DMS114 treated with DMSO at 0.1 percent for 48 hours (cell line): ENCODE data around the gene NDUFA6.
A peak's percentile ranks its signal among the peaks of the same experiment; 100 is the strongest.
"Not testable (repeated sequence)": the region's sequence is repeated elsewhere in the genome, so short reads cannot be mapped to it uniquely, and the experiment has no call there.

Experiments used
- DNase-seq: peaks from one replicate; lab custom pipeline; 2025; ENCODE audit not compliant: unreplicated experiment; lab: John Stamatoyannopoulos, UW

Gene NDUFA6

DNA sequence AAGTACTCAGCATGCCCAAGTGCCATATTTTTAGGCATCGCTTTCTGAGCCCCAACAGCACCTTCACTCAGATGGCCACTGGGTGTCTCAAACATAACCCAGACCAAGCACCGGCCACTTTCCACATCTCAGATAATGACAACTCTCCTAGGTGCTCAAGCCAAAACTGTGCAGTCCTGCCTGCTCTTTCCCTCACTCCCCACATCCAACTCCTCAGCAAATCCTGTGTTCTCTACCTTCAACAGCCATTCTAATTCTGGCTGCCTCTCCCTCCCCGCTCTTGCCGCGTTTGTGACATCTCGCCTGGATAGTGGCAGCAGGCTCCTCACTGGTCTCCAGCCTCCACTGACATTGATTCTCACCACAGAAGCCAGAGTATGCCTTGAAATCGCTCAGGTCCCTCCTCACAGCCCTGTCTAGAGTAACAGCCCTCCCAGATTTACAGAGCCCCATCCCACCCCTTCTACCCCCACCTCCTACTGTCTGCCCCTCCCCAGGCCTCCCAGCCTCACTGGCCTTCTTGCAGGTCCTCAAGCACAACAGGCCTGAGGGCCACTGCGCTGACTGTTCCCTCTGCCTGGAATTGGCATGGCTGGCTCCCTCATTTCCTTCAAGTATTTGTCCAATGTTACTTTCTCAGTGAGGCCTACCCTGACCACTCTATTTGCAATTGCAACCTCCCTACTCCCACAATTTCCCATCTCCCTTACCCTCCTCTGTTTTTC is 17.8 kb downstream of the NDUFA6 start:
- DNase-seq: no peak

DNA sequence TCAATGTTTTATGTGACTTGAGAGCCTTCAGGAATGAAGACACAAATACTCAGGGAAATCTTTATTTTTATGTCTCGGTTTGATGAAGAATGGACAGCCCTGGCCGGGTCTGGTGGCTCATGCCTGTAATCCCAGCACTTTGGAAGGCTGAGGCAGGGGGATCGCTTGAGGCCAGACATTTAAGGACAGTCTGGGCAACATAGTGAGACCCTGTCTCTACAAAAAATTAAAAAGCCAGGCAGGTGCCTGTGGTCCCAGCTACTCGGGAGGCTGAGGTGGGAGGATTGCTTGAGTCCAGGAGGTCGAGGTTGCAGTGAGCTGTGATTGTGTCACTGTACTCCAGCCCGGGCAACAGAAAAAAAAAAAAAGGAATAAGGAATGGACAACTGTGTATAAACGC is 19.1 kb downstream of the NDUFA6 start:
- not testable (repeated sequence) for DNase-seq

DNA sequence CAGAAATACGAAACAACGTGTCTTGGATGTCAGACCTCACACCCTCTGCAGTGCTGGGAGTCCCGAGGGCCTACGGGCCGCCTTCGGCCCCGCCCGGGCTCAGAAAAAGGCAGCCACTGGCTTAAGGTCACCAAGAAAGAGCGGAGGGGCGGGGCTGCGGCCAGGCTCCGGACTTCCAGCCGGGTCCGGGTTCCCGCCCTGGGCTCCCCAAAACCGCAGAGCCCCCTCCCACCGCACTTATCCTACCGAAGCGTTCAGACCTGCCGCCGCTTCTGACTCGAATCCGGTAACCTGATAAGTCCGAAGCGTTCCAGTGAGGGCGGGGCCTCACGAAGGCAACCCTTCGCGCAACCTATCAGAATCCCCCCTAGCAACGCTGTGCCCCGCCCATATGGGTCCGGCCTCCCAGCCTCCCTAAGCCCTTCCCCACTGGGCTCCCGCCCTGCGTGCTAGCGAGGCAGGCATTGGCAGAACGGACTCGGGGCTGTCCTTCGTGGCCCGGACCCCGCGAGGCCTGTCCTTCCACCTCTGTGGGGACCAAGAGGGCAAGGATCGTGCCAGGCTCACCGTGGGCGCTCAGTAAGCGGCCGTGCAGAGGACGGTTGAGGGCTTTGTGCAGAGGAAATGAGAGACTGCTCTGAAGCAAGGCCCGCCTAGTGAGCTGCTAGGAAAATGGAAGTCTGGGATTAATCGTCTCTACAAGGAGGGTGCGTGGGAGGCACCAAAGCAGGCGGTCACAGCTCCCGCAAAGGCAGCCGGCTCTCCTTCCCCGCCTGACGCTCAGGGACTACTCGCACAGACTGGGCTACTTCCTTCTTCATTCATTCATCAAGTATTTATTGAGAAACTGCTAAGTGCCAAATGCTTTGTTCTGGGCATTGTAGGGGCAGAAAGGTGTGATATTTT is 19.8 kb downstream of the NDUFA6 start, which contains the start of gene NAGA:
Gene NAGA, minus strand, starts transcription at position 296 of the 906 bp plus-strand sequence. CDS start 515 bp downstream, outside the sequence.
- DNase-seq: peak; percentile 89

DNA sequence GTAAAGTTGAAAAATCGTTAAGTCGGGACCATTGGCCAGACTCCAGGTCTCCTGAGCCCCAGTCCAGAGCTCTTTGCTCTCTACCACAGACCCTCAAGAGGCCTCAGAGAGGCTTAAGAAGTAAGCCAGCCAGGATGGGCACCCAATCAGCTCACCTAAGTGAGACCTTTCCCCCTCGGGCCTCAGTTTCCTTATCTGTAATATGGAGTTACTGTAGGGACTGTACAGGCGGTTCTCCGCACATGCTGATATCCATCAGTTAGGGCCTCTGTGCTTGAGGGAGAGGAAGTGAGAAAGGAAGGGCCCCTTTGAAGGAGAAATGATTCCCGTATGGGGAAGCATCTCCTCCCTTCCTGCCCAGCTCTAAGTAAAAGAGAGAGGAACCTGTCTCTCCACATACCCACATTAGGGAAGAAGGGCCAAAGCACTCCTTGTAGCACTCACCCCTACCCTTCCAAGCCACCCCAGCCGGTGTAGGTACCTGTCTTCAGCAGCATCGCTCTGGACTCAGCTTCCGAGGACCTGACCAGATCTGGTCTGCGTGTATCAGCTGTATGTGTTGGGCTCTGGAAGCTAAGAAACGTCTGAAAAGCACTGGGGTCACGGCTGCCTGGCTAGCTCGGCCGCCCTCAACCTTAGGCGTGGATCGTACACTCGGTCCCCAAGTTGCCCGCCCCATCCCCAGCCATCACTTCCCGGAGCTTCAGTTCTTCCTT is 20.6 kb downstream of the NDUFA6 start:
- DNase-seq: no peak

DNA sequence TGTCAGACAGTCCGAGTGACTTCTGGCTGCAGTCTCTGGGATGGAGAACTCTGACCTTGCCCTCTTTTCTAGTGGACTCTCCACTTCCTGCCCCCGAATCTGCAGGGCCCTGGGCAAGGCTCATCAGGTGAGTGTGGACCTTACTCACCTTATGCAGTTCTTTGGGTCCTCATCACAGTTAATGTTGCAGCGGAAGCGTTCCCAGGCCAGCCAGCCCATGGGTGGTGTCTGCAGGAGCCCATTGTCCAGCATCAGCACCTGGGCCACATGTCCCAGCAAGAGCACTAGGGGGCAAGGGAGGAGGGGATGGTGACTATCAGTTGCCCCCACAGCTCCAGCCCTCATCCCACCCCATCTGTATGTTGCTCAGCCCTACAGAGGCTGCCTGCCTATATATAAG is 22.3 kb downstream of the NDUFA6 start:
- DNase-seq: no peak

DNA sequence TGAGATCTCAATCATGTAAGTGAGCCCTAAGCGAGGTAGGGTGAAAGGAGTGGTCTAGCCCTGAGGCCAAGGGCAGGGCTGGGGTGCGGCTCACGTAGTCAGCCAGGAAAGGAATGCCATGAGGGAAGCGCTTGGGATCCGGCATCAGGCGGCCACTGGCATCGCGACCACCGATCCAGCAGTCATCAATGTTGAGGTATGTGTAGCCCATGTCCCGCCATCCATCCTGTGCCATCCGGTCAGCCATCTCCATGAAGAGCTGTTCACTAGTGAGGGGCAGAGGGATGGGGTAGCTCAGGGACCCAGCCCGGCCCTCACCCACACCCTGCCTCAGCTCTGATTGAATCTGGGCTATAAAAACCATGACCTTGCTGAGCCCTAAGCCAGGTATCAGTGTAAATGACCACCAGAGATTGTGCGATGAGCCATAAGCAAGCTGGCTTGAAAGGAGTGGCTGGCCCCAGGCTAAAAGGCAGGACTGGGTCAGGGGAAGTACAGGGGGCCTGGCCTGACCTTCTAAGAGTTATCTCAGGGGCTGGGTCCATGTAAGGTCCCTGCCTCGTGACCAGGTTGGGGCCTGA is 22.8 kb downstream of the NDUFA6 start:
- no peak for DNase-seq

DNA sequence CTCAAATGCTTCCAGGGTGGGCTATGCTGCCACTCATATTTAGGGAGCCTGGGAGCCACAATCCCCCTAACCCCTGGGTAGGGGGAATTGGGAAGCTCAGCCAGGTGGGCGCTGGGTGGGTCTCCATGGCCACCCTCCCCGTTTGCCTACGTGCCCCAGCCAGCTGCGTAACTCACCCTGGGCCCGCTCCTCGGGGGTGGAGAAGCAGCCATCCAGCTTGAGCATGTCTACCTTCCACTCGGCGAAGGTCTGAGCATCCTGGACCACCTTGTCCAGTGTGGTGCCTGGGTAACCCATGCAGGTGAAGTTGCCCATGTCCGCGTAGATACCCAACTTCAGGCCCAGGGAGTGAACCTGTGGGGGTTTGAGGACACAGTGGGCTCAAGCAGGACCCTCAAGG is 23.6 kb downstream of the NDUFA6 start:
- DNase-seq: no peak

DNA sequence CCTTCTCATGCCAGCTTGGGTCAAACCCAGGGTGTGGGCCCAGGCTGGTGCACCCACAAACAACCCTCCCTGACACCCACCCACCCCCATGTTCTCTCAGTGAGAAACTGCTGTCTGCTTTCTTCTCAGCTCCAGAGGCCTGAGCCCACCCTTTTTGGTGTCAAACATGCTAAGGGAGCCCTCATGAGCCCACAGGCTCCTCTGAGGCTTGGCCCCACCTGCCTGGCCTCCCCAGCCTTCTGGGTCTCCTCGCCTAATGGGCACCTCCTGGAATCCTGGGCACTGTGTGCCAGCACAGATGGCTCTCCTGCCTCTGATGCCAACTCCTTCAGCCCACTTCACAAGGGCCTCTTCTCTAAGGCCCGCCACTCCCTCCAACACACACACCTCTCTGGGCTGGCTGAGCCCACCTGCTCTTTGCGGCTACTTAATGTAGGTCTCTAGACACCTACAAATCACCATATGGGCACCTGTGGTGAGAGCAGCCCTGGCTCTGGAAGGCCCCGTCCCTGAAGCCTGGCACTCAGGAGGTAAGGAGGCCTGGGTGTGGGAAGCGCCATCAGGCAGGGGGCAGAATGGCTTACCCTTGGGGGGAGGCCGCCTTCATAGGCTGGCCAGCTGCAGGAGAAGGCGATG is 24.3 kb downstream of the NDUFA6 start:
- no peak for DNase-seq

DNA sequence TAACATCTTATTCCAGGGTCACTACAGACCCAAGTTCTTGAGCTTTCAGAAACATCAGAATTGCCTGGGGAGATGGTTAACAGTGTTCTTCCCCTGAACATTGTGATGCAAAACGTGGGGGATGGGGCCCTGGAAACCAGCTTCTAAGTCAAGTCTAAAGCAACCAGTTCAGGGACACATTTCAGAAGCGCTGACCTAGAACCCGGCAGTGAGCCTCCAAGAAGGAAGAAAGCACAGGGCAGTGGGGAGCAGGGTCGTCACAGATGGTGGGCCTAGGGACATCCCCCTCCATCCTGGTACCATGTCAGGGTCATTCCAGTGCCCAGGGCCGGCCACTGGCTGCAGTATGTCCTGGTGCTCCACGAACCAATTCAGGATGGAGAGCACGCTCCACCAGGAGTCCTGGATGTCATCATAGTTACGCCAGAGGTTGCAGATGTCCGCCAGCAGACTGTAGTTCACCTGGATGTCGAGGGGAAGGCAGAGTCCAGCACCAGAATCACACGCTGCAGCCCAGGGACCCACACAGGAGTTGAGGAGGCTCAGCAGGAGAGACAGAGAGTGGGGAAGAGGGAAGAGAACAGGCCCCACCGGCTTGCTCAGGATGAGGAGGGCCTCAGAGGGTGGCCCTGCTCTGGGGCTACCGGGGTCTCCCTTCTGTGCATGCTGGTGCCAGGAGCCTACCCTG is 25.0 kb downstream of the NDUFA6 start:
- no peak for DNase-seq

DNA sequence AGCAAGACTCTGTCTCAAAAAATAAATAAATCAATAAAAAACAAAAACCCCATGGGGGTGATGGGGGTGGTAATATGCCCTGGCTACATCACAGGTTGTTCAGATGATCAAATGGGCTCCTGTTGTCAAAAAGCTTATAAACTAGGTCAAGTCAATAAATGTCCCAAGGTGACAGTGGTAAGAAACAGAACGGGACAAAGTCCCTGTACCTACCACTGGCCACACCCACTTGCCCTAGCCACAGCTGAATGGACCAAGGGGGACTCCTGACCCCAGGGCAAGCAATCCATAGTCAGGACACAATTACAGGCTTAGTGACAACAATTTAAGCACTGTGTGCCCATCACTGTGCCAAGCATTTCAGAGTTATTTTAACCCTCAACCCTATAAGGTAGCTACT is 25.9 kb downstream of the NDUFA6 start:
- no peak for DNase-seq

DNA sequence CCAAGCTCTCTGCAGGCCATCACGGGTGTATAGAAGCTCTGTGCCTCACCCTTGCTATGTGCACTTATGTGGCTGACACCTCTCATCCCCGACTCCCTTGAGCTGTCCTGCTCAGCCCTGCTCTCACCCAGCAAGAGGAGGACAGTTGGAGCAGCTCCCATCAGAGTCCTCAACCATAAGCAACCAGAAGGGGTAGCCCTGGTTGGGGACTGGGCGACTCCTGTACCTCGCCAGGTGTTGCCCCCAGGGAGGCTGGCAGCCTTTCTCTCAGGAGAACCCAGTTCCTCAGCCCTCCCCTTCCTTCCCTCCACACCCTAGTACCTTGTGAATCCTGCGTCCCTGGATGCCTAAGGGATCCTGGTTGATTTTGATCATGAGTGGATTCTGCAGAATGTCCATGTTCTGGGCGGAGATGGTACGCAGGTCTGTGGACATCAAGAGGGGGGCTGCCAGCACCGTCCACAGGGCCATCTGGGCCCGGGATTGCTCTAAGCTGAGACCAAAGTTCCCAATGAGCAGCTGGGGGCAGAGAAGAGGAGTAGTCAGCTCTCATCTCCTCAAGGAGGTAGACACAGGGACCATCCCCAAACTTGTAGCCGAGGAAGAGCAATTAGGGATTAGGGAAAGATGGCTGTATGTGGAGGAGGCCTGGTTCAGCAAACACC is 27.9 kb downstream of the NDUFA6 start:
- DNase-seq: no peak

DNA sequence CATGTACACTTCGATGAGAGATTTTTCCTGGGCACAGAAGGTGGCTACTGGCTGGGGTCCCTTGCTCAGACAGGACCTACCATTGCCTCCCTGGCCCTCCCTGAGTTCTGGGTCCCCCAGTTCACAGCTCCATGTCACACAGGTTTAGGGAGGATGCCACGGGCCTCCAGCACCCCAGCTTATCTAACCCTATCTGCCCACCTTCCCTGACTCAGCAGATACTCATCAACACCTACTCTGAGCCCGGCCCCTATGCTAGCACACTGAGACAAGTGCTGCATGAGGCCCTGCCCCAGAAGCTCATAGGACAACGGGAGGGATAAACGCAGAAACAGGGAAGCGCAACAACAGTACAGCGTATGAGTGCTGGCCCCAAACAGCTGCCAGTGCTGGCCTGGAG is 29.5 kb downstream of the NDUFA6 start:
- no peak for DNase-seq

DNA sequence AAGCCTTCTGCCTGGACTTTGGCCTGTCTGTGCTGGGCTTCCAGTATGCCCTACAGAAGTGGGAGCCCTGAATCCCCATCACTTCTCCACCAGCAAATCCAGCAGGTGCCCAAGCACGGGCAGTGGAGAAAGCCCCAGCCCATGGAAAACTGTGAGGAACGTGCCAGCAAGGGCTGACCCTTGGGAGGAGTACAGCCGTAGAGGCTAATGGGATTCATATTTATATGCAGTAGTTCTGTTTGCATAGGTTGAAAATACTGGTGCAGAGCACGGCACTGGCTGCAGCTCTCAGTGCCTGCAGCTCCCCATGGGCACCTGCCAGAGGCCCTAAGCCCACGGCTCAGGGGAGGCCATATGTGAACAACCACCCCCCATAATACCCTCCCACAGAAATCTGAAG is 30.1 kb downstream of the NDUFA6 start:
- DNase-seq: no peak

DNA sequence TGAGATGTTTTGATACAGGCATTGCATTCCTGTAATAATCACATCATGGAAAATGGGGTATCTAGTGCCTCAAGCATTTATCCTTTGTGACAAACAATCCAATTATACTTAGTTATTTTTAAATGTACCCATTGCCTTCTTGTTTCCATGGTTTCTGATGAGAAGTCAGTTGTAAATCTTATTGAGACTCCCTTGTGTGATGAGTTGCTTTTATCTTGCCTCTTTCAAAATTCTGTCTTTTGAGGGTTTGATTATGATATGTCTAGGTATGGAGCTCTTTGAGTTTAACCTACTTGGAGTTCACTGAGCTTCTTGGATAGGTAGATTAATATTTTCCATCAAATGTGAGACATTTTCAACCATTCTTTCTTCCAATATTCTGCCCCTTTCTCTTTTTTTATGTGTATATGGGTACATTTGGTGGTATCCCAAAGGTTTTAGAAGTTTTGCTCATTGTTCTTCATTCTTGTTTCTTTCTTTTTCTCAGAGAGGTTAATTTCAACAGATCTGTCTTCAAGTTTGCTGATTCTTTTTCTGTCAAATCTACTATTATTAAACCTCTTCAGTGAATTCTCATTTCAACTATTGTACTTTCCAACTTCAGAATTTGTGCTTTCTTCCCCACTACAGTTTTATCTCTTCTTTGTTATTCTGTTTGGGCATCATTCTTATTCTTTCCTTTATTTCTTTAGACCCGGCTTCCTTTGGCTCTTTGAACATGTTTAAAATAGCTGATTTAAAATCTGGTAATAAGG is 33.6 kb downstream of the NDUFA6 start:
- no peak for DNase-seq

DNA sequence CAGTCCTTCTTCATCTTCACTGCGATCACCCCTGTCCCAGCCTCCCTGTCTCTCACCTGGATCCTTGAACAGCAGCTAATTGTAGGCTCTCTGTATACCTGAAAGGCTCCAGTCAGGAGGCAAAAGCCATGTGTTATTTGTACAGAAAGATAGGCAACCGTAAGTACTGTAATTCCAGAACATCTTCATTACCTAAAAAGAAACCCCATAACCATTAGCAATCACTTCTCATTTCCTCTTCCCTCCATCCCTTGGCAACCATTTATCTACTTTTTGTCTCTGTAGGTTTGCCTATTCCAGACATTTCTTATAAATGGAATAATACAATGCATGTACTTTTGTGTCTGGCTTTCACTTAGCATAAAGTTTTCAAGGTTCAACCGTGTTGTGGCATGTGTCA is 37.8 kb downstream of the NDUFA6 start:
- no peak for DNase-seq

DNA sequence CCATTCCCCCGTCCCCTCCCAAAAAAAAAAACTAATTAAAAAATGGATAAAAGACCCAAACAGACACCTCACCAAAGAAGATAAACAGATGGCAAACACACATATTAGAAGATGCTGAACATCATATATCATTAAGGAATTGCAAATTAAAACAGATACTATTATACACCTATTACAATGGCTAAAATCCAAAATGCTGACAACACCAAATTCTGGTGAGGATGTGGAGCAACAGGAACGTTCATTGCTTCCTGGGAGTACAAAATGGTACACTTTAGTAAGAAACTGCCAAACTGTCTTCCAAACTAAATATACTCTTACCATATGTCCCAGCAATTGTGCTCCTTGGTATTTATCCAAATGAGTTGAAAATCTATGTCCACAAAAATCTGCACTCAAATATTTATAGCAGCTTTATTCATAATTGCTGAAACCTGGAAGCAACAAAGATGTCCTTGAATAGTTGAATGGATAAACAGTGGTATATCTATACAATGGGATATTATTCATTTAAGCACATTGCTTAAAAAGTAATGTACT is 39.9 kb downstream of the NDUFA6 start:
- no peak for DNase-seq

DNA sequence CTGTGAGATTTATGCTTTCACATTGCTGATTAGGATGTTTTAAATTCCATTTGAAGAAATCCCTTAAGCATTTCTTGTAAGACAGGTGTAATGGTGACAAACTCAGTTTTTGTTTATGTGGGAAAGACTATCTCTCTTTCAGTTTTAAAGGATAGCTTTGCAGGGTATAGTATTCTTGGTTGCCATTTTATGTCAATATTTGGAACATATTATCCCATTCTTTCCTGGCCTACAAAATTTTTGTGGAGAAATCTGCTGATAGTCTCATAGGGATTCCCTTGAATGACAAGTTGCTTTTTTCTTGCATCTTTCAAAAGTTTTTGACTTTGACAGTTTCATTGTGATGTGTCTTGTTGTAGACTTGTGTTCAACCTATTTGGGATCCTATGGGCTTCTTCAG is 48.8 kb downstream of the NDUFA6 start:
- no peak for DNase-seq

DNA sequence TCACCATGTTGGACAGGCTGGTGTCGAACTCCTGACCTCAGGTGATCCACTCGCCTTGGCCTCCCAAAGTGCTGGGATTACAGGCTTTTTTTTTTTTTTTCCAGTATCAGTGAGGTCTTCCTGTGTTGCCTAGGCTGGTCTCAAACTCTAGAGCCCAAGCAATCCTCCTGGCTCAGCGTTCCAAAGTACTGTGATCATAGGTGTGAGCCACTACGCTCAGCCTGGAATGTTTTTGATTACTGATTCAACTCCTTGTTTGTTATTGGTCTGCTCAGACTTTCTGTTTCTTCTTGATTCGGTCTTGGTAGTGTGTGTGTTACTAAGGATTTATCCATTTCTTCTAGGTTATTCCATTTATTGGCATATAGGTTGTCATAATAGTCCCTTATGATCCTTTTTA is 51.3 kb downstream of the NDUFA6 start:
- DNase-seq: no peak
